GM20000 (cell line): ENCODE data around the gene ZCCHC17.

ENCODE experiments used
- DNase-seq: peaks from one replicate; pipeline ENCODE4 v3.0.0; 2012; ENCODE audit warnings: low spot score
- TF ChIP-seq, protein P1 (sequence below): IDR thresholded peaks from 2 replicates; pipeline ENCODE4 v1.5.1; 2012; ENCODE audit warnings: mild to moderate bottlenecking, control low read depth; ENCODE audit errors: extremely low read depth, missing control alignments

The ZCCHC17 gene

DNA sequence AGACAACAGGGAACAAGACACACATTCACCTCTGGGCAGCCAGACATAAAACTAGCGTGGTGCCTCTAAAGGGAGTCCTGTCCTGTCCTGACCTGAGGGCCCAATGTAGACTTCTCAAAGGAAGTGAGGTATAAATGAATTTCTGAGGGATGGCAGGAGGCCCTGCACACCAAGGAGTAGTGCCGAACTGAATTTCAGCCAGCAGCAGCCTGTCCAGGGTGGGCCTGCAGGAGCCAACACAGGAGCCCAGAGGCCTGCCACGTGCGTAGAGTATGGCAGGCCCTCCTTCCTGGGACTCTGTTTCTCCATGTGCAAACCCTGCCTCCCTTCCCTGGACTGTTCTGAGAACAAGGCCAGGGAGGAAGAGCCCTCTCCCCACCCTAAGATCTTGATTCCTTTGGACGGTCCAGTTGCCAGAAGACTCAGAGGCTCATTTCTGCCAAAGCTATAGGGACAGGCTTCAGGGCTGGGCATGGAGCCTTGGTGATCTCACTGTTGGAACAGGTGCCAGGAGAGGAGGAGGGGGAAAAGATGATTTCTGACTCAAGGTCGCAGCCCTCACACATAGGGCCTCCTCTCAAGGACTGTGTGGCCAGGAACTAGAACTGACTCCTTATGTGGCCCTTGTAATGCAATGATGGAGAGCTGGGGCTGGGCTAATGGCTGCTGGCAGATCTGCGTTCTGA, 77.8 kb downstream of the ZCCHC17 start:
- TF ChIP-seq, protein P1, sequence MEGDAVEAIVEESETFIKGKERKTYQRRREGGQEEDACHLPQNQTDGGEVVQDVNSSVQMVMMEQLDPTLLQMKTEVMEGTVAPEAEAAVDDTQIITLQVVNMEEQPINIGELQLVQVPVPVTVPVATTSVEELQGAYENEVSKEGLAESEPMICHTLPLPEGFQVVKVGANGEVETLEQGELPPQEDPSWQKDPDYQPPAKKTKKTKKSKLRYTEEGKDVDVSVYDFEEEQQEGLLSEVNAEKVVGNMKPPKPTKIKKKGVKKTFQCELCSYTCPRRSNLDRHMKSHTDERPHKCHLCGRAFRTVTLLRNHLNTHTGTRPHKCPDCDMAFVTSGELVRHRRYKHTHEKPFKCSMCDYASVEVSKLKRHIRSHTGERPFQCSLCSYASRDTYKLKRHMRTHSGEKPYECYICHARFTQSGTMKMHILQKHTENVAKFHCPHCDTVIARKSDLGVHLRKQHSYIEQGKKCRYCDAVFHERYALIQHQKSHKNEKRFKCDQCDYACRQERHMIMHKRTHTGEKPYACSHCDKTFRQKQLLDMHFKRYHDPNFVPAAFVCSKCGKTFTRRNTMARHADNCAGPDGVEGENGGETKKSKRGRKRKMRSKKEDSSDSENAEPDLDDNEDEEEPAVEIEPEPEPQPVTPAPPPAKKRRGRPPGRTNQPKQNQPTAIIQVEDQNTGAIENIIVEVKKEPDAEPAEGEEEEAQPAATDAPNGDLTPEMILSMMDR = no peak
- DNase-seq = no peak

DNA sequence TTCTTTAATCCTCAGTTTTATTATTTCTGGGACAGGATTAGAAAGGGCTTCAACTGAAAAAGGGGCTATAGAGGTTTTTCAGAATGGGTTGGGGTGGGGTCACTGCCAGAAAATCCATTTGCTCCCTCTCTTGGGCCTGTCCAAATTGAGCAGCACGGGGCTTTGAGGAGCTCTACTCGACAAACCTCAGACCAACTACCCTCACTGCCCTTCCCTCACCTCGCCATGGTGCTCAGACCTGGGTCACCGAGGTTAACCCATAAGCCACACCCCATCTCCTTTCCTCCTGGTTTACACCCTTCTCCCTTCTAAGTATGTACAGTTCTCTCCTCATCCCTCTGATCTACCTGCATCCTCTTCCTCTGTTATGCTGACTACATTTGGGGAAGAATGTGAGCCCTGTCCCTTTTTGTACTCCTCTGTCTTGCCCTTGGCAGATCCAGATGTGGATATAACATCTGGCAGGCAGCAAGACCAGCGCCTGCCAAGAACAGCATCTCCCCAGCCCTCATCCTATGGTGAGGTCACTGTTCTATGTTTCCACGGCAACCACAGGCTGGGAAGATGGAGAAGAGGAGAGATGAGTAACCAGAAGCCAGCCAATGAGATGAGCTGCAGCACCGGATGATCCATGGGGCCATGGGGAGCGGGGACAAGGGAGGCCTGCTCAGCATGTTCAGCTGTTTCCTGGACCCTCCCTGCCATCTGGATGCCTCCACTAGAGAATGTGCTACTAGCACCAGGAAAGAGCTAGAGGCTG, 79.7 kb downstream of the ZCCHC17 start:
- TF ChIP-seq, protein P1 = no peak
- no peak for DNase-seq

DNA sequence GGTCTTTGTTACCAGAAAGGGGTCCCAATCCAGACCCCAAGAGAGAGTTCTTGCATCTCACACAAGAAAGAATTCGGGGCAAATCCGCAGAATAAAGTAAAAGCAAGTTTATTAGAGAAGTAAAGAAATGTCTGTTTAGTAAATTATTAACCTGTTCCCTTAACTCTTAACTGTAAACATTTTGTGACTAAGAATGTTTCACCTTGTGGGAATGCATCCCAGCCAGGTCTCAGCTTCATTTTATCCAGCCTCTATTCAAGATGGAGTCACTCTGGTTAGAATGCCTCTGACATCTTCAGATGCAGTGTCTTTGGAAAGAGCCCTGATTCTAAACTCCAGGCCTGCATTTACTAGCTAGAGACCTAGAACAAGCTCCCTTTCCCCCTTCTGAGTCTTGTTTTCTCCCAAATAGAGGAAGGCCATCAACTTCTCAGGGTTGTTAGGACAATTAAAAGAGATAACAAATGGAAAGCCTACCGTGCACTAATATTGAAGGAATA, 80.6 kb downstream of the ZCCHC17 start:
- TF ChIP-seq, protein P1 = no peak

DNA sequence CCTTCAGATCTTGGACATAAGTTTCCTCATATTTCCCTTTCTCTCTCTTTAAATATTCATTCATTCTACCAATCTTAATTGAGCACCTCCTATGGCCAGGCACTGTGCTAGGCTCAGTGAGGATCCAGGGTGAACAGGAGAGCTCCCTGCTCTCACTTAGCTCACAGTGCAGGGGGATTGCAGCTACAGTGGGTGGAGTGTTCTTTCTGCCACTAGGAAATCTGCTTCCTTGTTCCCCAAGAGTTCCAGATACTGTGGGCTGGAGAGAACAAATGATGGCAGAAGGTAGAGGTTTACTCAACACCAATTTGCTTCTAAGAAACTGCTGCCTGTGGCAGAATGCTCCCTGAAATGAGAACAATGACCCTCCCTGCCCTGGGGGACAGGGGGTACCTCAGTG, 81.2 kb downstream of the ZCCHC17 start:
- no peak for DNase-seq
- TF ChIP-seq, protein P1 = no peak

More for the DNA sequence above, 80.6 kb downstream of the ZCCHC17 start:
- no peak for DNase-seq

DNA sequence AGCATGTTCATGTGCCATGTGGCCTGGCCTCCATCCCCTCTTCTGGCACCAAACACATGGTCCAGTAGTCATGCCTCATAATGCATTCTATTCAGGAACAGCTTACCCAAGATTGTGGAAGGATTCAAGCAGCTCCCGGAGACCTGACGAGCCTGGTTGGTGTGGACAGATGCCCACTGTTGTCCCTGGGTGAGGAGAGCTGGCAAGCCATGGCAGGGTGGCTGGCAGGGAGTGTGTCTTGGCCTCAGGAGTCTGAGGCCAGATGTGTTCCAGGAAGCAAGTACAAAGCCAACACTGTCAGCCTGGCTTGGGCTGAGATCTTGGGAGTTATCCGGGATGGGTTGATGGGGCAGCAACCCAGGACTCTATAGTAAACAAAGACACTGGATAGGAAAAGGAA, 83.3 kb downstream of the ZCCHC17 start:
- DNase-seq = no peak

DNA sequence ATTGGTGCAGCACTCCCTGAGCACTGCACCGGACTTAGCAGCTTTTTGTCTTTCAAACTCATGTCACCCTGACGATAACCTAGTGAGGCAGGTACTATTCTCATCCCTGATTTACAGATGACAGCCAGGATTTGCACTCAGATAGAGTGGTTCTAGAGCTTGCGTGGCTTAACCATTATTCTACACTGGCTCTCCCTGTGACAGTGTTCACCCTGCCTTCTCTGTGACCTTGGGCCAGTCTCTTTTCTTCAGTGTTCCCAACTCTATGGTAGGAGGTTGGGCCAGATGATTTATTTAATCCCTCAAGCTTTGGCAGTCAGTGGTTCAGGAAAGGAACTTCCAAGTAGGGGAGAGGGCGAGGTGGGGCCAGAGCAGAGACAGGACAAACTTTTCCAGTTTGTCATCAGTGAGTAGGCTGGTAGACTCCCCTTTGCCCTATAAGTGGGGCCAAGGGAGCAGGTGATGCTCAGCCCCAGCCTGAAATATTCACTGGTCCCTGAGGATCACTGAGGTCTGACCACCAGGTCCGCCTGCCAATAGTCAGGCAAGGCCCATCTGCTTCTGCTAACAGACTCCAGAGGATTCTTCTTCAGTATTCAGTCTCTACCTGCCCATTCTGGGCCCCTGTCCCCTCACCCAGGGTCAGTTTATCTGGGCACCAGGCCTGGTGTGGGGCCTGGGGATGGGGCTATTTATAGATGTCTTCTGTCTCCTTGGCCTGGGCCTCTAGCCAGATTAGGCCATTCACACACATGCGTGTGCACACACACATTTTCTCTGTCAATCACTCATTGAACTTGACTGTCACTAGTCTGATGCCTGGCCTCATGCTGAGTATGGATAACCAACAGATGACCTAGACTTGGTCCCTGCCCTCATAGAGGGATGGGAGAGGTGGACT, 84.8 kb downstream of the ZCCHC17 start:
- TF ChIP-seq, protein P1 = no peak
- DNase-seq = no peak

More for the DNA sequence above, 83.3 kb downstream of the ZCCHC17 start:
- TF ChIP-seq, protein P1 = no peak
